Kidney (tissue), 14 donors: ENCODE data around the gene TCF4. TPM values are rescaled to one million over a fixed set of nuclear protein-coding genes. Genes with fewer than 3 reads are reported as not detected.

Source experiments
- DNase-seq, 5 donors: peaks; one replicate each; pipeline ENCODE4 v3.0.0-alpha.2; 2013 to 2020
- FAIRE-seq: peaks from 2 replicates; lab custom pipeline; 2012; peaks lifted over from hg19 to GRCh38; lab: Jason Lieb, UNC
- H3K27ac ChIP-seq, 2 donors: one replicate each; pipeline ENCODE4 v1.7.0; 2013; ENCODE audit warnings: low read depth in 2 of 2, low read length in 2 of 2, inconsistent platforms in 1 of 2
- H3K27me3 ChIP-seq: one replicate; pipeline ENCODE4 v1.7.1; 2013; ENCODE audit warnings: low read length, inconsistent platforms; ENCODE audit not compliant: control insufficient read depth, insufficient read depth
- H3K36me3 ChIP-seq, 3 donors: one replicate each; pipeline versions ENCODE4 v1.7.0 to v1.7.1; 2013; ENCODE audit warnings: low read length in 3 of 3, control low read depth in 1 of 3, inconsistent platforms in 1 of 3; ENCODE audit not compliant: insufficient read depth in 3 of 3, control insufficient read depth in 2 of 3
- H3K4me1 ChIP-seq, 3 donors: one replicate each; pipeline versions ENCODE4 v1.7.0 to v1.7.1; 2013; ENCODE audit warnings: low read length in 3 of 3, inconsistent platforms in 1 of 3, low read depth in 1 of 3; ENCODE audit not compliant: control insufficient read depth in 2 of 3, insufficient read depth in 2 of 3
- H3K4me3 ChIP-seq, 3 donors: one replicate each; pipeline versions ENCODE4 v1.7.0 to v1.8.1; 2013; ENCODE audit warnings: low read length in 3 of 3, control low read depth in 1 of 3, inconsistent platforms in 1 of 3
- H3K9ac ChIP-seq, 3 donors: one replicate each; pipeline versions ENCODE4 v1.7.0 to v1.7.1; 2013; ENCODE audit warnings: low read length in 3 of 3, control low read depth in 1 of 3, inconsistent platforms in 1 of 3
- H3K9me3 ChIP-seq, 3 donors: one replicate each; pipeline versions ENCODE4 v1.7.0 to v1.7.1; 2013; ENCODE audit warnings: low read length in 3 of 3, control low read depth in 1 of 3, inconsistent platforms in 1 of 3; ENCODE audit not compliant: control insufficient read depth in 2 of 3, insufficient read depth in 1 of 3
- CTCF ChIP-seq: IDR thresholded peaks from 3 replicates; pipeline ENCODE4 v1.5.1; 2012; ENCODE audit warnings: mild to moderate bottlenecking, moderate library complexity, borderline replicate concordance; ENCODE audit not compliant: insufficient read depth; ENCODE audit errors: extremely low read depth
- intact Hi-C: fragments of 100-400 bp; cut with DNase I; formaldehyde crosslinking; loops from one replicate; pipeline ENCODE4 v1.11.1; 2022
- polyA plus RNA-seq: library from polyadenylated mRNA; stranded (reverse); fragments of 350-450 nt; fragmentation: Illumina TruSeq; extraction: RNeasy Lipid Tissue Mini Kit (QIAGEN cat#74804); gene quantifications from one replicate; pipeline ENCODE4 v1.2.3, GENCODE V29; 2014; ENCODE audit warnings: low read depth, low replicate concordance; ENCODE audit not compliant: insufficient read depth
- total RNA-seq: library from RNA; stranded (reverse); fragmentation: NEBNext Ultra II Directional; extraction: Animal tissue kit (Norgen Biotek cat#: 25700); gene quantifications from one replicate; pipeline ENCODE4 v1.2.1, GENCODE V29; 2021
- donor health status: control.
- donor health status: control.
- donor health status: control.
- donor health status: control.
- donor health status: control.
- donor health status: DM: yes; HTN: yes; CAD: no.
- donor health status: Normal renal cell carcinoma (clear cell type).

Gene TCF4
- total and polyA plus RNA-seq, 2 donors from 2014 or later, result 4.4 to 60.3 TPM

- H3K27me3 ChIP-seq, result no peaks in the 10 kb centered on the region
- DNase-seq (no peak), FAIRE-seq (no peak)
- no peak overlapping the region for H3K9ac ChIP-seq
- no peak overlapping the region for H3K27ac ChIP-seq
- no peaks in the 10 kb centered on the region for H3K9me3 ChIP-seq
- H3K4me1 ChIP-seq, result no peaks in the 10 kb centered on the region
- TF ChIP-seq CTCF, result no peak
- no peak overlapping the region for H3K4me3 ChIP-seq
- H3K36me3 ChIP-seq, result no peaks in the 10 kb centered on the region
- intact Hi-C loops, result no loop called here
Measured at GRCh38 chr18:55575066-55575465, 12.9 kb downstream of the TCF4 start.

GRCh38 chr18:55573386-55573785 is 14.6 kb downstream of the TCF4 start:
- intact Hi-C loops, result no loop called here
- Histone ChIP-seq H3K4me3 (no peak overlapping the region), H3K4me1 (no peaks in the 10 kb centered on the region), H3K9me3 (no peaks in the 10 kb centered on the region), H3K9ac (no peak overlapping the region), H3K27me3 (no peaks in the 10 kb centered on the region), H3K36me3 (no peaks in the 10 kb centered on the region), H3K27ac (no peak overlapping the region)
- no peak for DNase-seq
- TF ChIP-seq CTCF, result no peak
- FAIRE-seq, result no peak

- DNase-seq (no peak), FAIRE-seq (no peak)
- H3K27me3 ChIP-seq, result no peaks in the 10 kb centered on the region
- H3K9me3 ChIP-seq, result peaks cover 0 to 4% (median 0%) of the 10 kb centered on the region in 3 donors
- no peak overlapping the region for H3K9ac ChIP-seq
- H3K27ac ChIP-seq, result no peak overlapping the region
- no peak overlapping the region for H3K4me3 ChIP-seq
- intact Hi-C loops, result no loop called here
- H3K4me1 ChIP-seq, result no peaks in the 10 kb centered on the region
- no peaks in the 10 kb centered on the region for H3K36me3 ChIP-seq
- no peak for TF ChIP-seq CTCF
Measured at GRCh38 chr18:55570966-55571365, 17.0 kb downstream of the TCF4 start.

- intact Hi-C loops, result no loop called here
- H3K9ac ChIP-seq, result no peak overlapping the region
- H3K36me3 ChIP-seq, result no peaks in the 10 kb centered on the region
- no peak for TF ChIP-seq CTCF
- no peaks in the 10 kb centered on the region for H3K27me3 ChIP-seq
- no peaks in the 10 kb centered on the region for H3K4me1 ChIP-seq
- H3K27ac ChIP-seq, result no peak overlapping the region
- FAIRE-seq (no peak), DNase-seq (no peak)
- no peak overlapping the region for H3K4me3 ChIP-seq
- H3K9me3 ChIP-seq, result peaks cover 0 to 10% (median 0%) of the 10 kb centered on the region in 3 donors
Measured at GRCh38 chr18:55566456-55566935, 21.5 kb downstream of the TCF4 start.
